Prostate gland (tissue), 2 donors: ENCODE data around the gene SEC24D.

Source experiments
- CTCF ChIP-seq, 4 experiments: fragments of 200-600 bp in 2 of 4; fragments of 450-650 bp in 2 of 4; sonication (generic) in 2 of 4; IDR thresholded peaks; 1 replicate in 3 of 4; 2 replicates in 1 of 4; pipeline ENCODE4 v1.5.1; 2016 to 2019; ENCODE audit warnings: antibody characterized with exemption in 4 of 4, mild to moderate bottlenecking in 2 of 4, moderate library complexity in 2 of 4
- POLR2A ChIP-seq: fragments of 450-650 bp; IDR thresholded peaks from one replicate; pipeline ENCODE4 v1.6.1; 2016; ENCODE audit warnings: antibody characterized with exemption, mild to moderate bottlenecking

DNA sequence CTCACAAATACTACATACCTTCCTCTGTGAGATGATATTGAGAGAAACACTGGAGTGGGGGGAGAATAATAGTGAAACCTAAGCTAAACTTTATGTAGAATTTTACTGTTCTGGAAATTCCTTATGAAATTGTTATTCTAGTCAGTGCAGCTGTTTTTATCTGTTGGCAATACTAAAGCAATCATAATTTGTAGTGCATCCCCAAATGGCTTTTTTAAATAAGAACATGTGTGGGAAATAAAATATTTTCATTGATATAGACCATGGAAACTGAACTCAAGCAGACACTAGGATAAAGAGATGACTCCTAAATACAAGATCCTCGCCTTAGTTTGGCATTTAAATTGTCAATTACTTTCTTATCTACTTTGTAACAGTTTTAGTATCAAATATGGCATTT, 51.1 kb downstream of the SEC24D start:
- TF ChIP-seq CTCF (IDR thresholded peaks at IDR 0.05) (no peak), POLR2A (no peak)
